ENCODE measurements around the gene MATN1. TPM values are rescaled to one million over a fixed set of nuclear protein-coding genes. Genes with fewer than 3 reads are reported as not detected.

Gene MATN1
- total RNA-seq, 1 experiment from 2014 or later = 0.47 TPM

DNA sequence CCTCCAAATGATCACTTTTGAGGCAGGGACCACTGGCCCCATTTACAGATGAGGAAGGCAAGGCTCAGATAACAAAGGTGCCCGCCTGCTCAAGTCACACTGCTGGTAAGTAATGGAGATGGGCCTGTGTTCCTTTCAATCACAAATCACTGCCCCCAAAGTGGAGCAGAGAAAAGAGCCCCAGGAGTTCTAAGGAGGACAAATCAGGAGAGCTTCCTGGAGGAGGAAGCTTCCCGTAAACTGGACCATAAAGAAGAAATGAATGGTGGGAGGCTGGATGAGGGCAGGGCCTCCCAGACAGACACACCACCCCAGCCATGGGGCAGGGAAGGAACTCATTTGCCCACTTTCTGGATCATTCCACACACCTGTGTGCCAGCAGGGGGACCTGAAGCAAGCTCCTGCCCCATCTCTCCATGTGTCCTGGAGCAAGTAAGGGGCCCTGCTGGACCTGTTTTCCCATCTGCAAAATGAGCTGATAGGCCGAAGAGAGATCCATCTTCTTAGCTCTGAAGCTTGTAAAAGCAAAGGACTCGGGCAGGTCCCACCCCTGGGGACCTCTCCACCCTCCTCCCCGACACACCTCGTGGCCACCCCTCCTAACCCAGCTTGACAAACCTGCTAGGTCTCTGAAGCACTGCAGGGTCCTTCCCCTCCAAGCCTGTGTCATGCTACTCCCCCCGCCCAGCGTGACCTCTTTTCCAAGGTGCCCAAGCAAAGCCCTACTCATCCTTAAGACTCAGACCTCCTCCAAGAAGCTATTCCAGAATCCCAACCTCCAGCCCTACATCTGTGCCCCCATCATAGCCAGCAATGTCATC lies 28.7 kb upstream of the MATN1 start:
- BruUV-seq (replicated peaks) = no TSS peak
- Mint-ChIP-seq H3K4me1 (ENCODE audit: insufficient read depth, unreplicated experiment) (peaks cover 31% of the 10 kb centered on the region), H3K36me3 (ENCODE audit: insufficient read depth, unreplicated experiment) (no peaks in the 10 kb centered on the region), H3K27me3 (ENCODE audit: insufficient read depth, unreplicated experiment) (no peaks in the 10 kb centered on the region), H3K4me3 (ENCODE audit: unreplicated experiment) (no peak overlapping the region), H3K27ac (ENCODE audit: low read depth, unreplicated experiment) (peak overlapping the region; percentile 16), H3K9me3 (ENCODE audit: unreplicated experiment) (no peaks in the 10 kb centered on the region)
- CTCF ChIA-PET = interaction anchor here (0.5 to 1.2 kb wide), 2 partner anchors 19 to 32 kb away, joined by 3 to 4 read pairs; no protein-coding TSS in a partner anchor
- POLR2A ChIA-PET = interaction anchor here (1.6 kb wide), 1 partner anchor 33 kb away, joined by 4 read pairs; no protein-coding TSS in a partner anchor
- intact Hi-C loops (cut with micrococcal nuclease) = no loop called here
- no peak for DNase-seq (ENCODE audit: unreplicated experiment)
- no peak for TF ChIP-seq CTCF (IDR thresholded peaks at IDR 0.05; ENCODE audit: unreplicated experiment)

- intact Hi-C loops (cut with micrococcal nuclease) = no loop called here
- Mint-ChIP-seq H3K27me3 (ENCODE audit: insufficient read depth, unreplicated experiment) (no peaks in the 10 kb centered on the region), H3K9me3 (ENCODE audit: unreplicated experiment) (no peaks in the 10 kb centered on the region), H3K36me3 (ENCODE audit: insufficient read depth, unreplicated experiment) (no peaks in the 10 kb centered on the region), H3K4me1 (ENCODE audit: insufficient read depth, unreplicated experiment) (peaks cover 37% of the 10 kb centered on the region), H3K4me3 (ENCODE audit: unreplicated experiment) (no peak overlapping the region), H3K27ac (ENCODE audit: low read depth, unreplicated experiment) (no peak overlapping the region)
- CTCF ChIA-PET = interaction anchor here (1.2 kb wide), 1 partner anchor 32 kb away, joined by 4 read pairs; no protein-coding TSS in a partner anchor
- POLR2A ChIA-PET = interaction anchor here (0.6 to 1.6 kb wide), 2 partner anchors 32 to 1518 kb away, joined by 3 to 4 read pairs; no protein-coding TSS in a partner anchor
- BruUV-seq (replicated peaks) = no TSS peak
- no peak for DNase-seq (ENCODE audit: unreplicated experiment)
- TF ChIP-seq CTCF (IDR thresholded peaks at IDR 0.05; ENCODE audit: unreplicated experiment) = no peak
These were observed 27.4 kb upstream of the MATN1 start for GRCh38 chr1:30750731-30751291.

GRCh38 chr1:30749691-30750583 lies 26.6 kb upstream of the MATN1 start:
- no peaks in the 10 kb centered on the region for H3K9me3 Mint-ChIP-seq (ENCODE audit: unreplicated experiment)
- H3K4me1 Mint-ChIP-seq (ENCODE audit: insufficient read depth, unreplicated experiment) = peaks cover 32% of the 10 kb centered on the region
- BruUV-seq (replicated peaks) = no TSS peak
- DNase-seq (ENCODE audit: unreplicated experiment) = no peak
- CTCF ChIA-PET = interaction anchor here (1.2 to 1.5 kb wide), 2 partner anchors 30 to 31 kb away, joined by 3 to 4 read pairs; no protein-coding TSS in a partner anchor
- intact Hi-C loops (cut with micrococcal nuclease) = no loop called here
- no peaks in the 10 kb centered on the region for H3K36me3 Mint-ChIP-seq (ENCODE audit: insufficient read depth, unreplicated experiment)
- H3K4me3 Mint-ChIP-seq (ENCODE audit: unreplicated experiment) = no peak overlapping the region
- POLR2A ChIA-PET = interaction anchor here (0.6 to 1.8 kb wide), 2 partner anchors 12 to 1519 kb away, joined by 3 to 7 read pairs; no protein-coding TSS in a partner anchor
- no peak for TF ChIP-seq CTCF (IDR thresholded peaks at IDR 0.05; ENCODE audit: unreplicated experiment)
- no peak overlapping the region for H3K27ac Mint-ChIP-seq (ENCODE audit: low read depth, unreplicated experiment)
- no peaks in the 10 kb centered on the region for H3K27me3 Mint-ChIP-seq (ENCODE audit: insufficient read depth, unreplicated experiment)
